Measurements from ENCODE around the gene OR10A6. TPM values are rescaled to one million over a fixed set of nuclear protein-coding genes. Genes with fewer than 3 reads are reported as not detected.

The OR10A6 gene
- total RNA-seq, 4 donors from 2014 or later = not detected

DNA sequence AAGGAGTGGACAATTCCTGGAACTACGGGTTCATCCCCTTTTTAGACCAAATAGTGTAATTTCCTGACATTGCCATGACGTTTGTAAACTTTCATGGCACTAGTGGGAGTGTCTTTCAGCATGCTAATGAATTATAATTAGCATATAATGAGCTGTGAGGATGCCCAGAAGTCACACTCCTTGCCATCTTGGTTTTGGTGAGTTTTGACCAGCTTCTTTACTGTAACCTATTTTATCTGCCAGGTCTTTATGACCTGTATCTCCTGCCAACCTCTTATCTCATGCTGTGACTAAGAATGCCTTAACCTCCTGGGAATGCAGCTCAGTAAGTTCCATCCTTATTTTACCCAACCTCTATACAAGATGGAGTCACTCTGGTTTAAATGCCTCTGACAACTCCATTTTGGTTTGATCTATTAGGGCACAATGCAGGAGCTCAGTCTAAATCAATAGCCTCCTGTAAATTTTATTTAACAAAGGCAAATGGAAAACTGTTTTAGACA is 20.7 kb downstream of the OR10A6 start:
- DNase-seq = no peak
- TF ChIP-seq, protein P1, sequence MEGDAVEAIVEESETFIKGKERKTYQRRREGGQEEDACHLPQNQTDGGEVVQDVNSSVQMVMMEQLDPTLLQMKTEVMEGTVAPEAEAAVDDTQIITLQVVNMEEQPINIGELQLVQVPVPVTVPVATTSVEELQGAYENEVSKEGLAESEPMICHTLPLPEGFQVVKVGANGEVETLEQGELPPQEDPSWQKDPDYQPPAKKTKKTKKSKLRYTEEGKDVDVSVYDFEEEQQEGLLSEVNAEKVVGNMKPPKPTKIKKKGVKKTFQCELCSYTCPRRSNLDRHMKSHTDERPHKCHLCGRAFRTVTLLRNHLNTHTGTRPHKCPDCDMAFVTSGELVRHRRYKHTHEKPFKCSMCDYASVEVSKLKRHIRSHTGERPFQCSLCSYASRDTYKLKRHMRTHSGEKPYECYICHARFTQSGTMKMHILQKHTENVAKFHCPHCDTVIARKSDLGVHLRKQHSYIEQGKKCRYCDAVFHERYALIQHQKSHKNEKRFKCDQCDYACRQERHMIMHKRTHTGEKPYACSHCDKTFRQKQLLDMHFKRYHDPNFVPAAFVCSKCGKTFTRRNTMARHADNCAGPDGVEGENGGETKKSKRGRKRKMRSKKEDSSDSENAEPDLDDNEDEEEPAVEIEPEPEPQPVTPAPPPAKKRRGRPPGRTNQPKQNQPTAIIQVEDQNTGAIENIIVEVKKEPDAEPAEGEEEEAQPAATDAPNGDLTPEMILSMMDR (IDR thresholded peaks at IDR 0.05) = no peak
- no peak for TF ChIP-seq POLR2A (IDR thresholded peaks at IDR 0.05)

DNA sequence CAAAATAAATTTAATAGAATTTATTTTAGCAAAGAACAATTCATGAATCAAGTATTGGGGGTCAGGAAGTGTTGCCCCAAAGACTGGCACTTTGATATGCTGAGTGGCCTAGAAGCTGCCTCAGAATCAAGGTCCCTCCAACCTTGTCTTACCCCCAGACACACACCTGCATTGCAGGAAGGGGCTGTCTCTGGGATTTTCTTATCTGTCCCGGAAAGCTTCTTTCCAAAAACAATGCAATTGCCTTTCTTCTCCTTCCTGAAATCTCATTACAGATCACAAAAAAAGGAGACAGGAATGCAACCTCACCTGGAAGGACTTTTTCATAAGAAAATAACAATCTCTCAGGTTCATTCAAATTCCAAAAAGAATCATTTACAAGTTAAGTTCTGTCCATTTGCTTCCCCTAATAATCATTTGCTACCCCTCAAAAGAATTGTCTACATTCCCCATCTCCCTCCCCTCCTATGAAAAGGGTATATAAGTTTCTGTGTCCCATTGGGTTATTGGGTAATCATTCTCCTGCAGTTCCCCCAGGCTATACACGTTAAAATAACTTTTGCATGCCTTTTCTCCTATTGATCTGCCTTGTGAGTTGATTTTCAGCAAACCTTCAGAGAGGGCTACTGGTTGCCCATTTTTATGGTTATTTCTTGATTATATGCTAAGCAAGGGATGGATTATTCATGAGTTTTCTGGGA is 21.3 kb downstream of the OR10A6 start:
- H3K36me3 ChIP-seq = no peaks in the 10 kb centered on the region
- no peak overlapping the region for H3K4me3 ChIP-seq
- no peak for DNase-seq
- no peak overlapping the region for H3K27ac ChIP-seq
- H3K27me3 ChIP-seq = no peaks in the 10 kb centered on the region
- H3K4me1 ChIP-seq = no peaks in the 10 kb centered on the region
- TF ChIP-seq, protein P1 (IDR thresholded peaks at IDR 0.05) = no peak
- no peak for TF ChIP-seq POLR2A (IDR thresholded peaks at IDR 0.05)
- H3K9me3 ChIP-seq = no peaks in the 10 kb centered on the region

More for the DNA sequence above, 20.7 kb downstream of the OR10A6 start:
- no peak overlapping the region for H3K4me3 ChIP-seq
- H3K9me3 ChIP-seq = no peaks in the 10 kb centered on the region
- H3K36me3 ChIP-seq = no peaks in the 10 kb centered on the region
- no peaks in the 10 kb centered on the region for H3K27me3 ChIP-seq
- H3K4me1 ChIP-seq = no peaks in the 10 kb centered on the region
- H3K27ac ChIP-seq = no peak overlapping the region

DNA sequence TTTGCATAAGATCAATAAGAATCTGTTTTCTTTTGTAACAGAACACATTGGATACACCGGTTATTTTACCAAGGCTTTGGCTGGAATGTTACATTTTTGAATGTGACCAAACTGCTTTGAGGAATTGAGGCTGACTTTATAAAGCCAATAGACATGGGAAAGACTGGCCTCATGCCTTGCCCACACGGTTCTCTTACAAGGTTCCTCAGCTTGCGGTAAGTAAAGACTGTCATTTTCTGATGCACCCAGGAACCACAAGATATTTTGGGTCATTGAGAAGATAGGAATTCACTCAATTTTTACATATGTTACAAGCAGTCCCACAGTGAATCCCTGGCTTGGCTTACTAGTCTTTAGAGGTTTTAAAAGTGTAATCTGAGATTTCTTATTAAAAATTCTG is 23.9 kb downstream of the OR10A6 start:
- H3K27me3 ChIP-seq = no peaks in the 10 kb centered on the region
- DNase-seq = no peak
- no peaks in the 10 kb centered on the region for H3K36me3 ChIP-seq
- no peak overlapping the region for H3K27ac ChIP-seq
- H3K9me3 ChIP-seq = no peaks in the 10 kb centered on the region
- H3K4me1 ChIP-seq = no peaks in the 10 kb centered on the region
- no peak overlapping the region for H3K4me3 ChIP-seq
- TF ChIP-seq, protein P1 (IDR thresholded peaks at IDR 0.05) = no peak
- no peak for TF ChIP-seq POLR2A (IDR thresholded peaks at IDR 0.05)

DNA sequence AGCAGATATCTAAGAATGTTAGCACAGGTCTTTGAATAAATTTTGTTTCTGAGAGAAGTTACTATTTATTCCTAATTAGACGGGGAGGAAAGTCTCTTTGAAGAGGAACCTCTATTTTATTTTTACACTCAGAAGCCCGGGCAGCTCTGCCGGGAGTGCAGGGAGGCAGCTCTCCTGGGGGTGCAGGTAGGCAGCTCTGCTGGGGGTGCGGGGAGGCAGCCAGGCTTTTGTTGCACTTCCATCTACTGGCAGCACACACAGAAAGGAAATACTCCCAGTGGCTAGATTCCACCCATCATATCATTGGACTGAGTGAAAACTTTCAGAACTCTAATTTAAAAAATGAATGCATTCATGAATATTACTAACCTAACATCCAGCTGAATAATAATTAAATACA is 24.6 kb downstream of the OR10A6 start:
- TF ChIP-seq, protein P1 (IDR thresholded peaks at IDR 0.05) = no peak
- no peak for TF ChIP-seq POLR2A (IDR thresholded peaks at IDR 0.05)
- Histone ChIP-seq H3K36me3 (no peaks in the 10 kb centered on the region), H3K4me3 (no peak overlapping the region), H3K4me1 (no peaks in the 10 kb centered on the region), H3K27ac (no peak overlapping the region), H3K9me3 (no peaks in the 10 kb centered on the region), H3K27me3 (no peaks in the 10 kb centered on the region)
- no peak for DNase-seq

DNA sequence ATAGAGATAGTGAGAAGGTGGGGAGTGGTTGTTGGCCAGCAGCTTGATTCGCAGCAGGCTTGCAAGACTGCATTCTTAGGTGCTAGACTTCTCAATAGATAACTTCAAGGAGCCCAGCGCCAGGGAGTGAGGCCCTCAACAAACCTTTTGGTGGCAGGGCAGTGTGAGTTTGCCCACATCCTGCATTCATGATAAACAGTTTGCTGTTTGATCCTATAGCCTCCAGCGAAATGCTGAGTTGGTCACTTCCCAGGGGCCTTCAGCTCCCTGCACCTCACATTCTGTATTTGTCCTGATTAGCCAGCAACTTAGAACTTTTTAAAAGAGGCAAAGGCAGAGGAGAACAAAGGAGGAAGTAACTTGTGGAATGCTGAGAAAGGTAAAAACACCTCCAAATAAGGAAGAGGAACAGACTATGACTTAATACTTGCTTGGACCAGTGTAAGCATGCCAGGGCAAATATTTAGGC is 25.1 kb downstream of the OR10A6 start:
- TF ChIP-seq POLR2A (IDR thresholded peaks at IDR 0.05) = no peak
- TF ChIP-seq, protein P1 (IDR thresholded peaks at IDR 0.05) = no peak
- no peaks in the 10 kb centered on the region for H3K36me3 ChIP-seq
- H3K27me3 ChIP-seq = no peaks in the 10 kb centered on the region
- H3K4me1 ChIP-seq = no peaks in the 10 kb centered on the region
- no peak for DNase-seq
- H3K4me3 ChIP-seq = no peak overlapping the region
- H3K27ac ChIP-seq = no peak overlapping the region
- H3K9me3 ChIP-seq = no peaks in the 10 kb centered on the region

All from Peyer's patch (tissue), 4 donors.